Right lobe of liver (tissue), 6 donors: ENCODE measurements around the gene WHRN. TPM values are rescaled to one million over a fixed set of nuclear protein-coding genes. Genes with fewer than 3 reads are reported as not detected.

Source experiments
- ATAC-seq, 4 donors: fragments of 200-7000 bp; cut with Tn5 transposase; one replicate each; pipeline ENCODE4 v1.9.1; 2020; ENCODE audit warnings: mild to moderate bottlenecking in 4 of 4, moderate library complexity in 4 of 4
- DNase-seq, 3 donors: peaks; one replicate each; pipeline ENCODE4 v3.0.0-alpha.2; 2020
- H3K27ac ChIP-seq, 3 donors: fragments of 200-600 bp; one replicate each; pipeline ENCODE4 v1.8.0; 2022
- H3K27me3 ChIP-seq, 2 donors: fragments of 200-600 bp; one replicate each; pipeline ENCODE4 v1.8.0; 2022
- H3K36me3 ChIP-seq, 4 donors: fragments of 200-600 bp; sonication (generic) in 1 of 4; one replicate each; pipeline versions ENCODE4 v1.5.1 to v1.8.0; 2017 to 2022; ENCODE audit warnings: control low read depth in 1 of 4
- H3K4me1 ChIP-seq, 4 donors: fragments of 200-600 bp; sonication (generic) in 1 of 4; one replicate each; pipeline versions ENCODE4 v1.5.1 to v1.8.0; 2017 to 2022; ENCODE audit warnings: control low read depth in 1 of 4
- H3K4me3 ChIP-seq, 3 donors: fragments of 200-600 bp; one replicate each; pipeline ENCODE4 v1.8.0; 2022
- H3K9me3 ChIP-seq, 4 donors: fragments of 200-600 bp; sonication (generic) in 1 of 4; one replicate each; pipeline versions ENCODE4 v1.5.1 to v1.8.0; 2017 to 2022; ENCODE audit warnings: control low read depth in 1 of 4
- POLR2A ChIP-seq: fragments of 450-650 bp; IDR thresholded peaks from one replicate; pipeline ENCODE4 v1.6.1; 2017; ENCODE audit warnings: antibody characterized with exemption, mild to moderate bottlenecking
- WGBS: methylation state at CpG from one replicate; pipeline ENCODE4 v1.1.6; 2018; ENCODE audit warnings: low coverage, low lambda C conversion rate; ENCODE audit not compliant: insufficient coverage; ENCODE audit errors: missing lambda C conversion rate; 5-methylcytosine and 5-hydroxymethylcytosine counted together
- intact Hi-C, 2 donors: fragments of 100-400 bp; cut with DNase I; formaldehyde crosslinking; loops; one replicate each; pipeline versions ENCODE4 v1.11.2 to v1.14.1; 2022
- total RNA-seq, 6 experiments: library from RNA; depleted of rRNA in 2 of 6; stranded (reverse); fragments of >200 nt in 2 of 6; fragmentation: NEBNext Ultra II Directional in 3 of 6; extraction: Animal tissue kit (Norgen Biotek cat#: 25700) in 3 of 6; gene quantifications; one replicate each; pipeline versions ENCODE4 v1.1.0 to v1.2.4, GENCODE V29; 2016 to 2023
- TF ChIP-seq, protein P1 (sequence below), 4 donors: fragments of 200-600 bp in 3 of 4; fragments of 450-650 bp in 1 of 4; IDR thresholded peaks; one replicate each; pipeline versions ENCODE4 v1.5.1 to v1.8.0; 2016 to 2022; ENCODE audit warnings: antibody characterized with exemption in 4 of 4, mild to moderate bottlenecking in 2 of 4
- donor health status: DM: no; HTN: yes; CAD: no.
- donor health status: DM: no; HTN: no; CAD: no.
- donor health status: DM: no; HTN: no; CAD: no.
- donor health status: DM: no; HTN: yes; CAD: no.
- donor health status: DM: no; HTN: yes; CAD: no.

The WHRN gene
- total RNA-seq, 6 experiments from 2014 or later, result 2.1 to 3.7 (median 2.7) TPM

DNA sequence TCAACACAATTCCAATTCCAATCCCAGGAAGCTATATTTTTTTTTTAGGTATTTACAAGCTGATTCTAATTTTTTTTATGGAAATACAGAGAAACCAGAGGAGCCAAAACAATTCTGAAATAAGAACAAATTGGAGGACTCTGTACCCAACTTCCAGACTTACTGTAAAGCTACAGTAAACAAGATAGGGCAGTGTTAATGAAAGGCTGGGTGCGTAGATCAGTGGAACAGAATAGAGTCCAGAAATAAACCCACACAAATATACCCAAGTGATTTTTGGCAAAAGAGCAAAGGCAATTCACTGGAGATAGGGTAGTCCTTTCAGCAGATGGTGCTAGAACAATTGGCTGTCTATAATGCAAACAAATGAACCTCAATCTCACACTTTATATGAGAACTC, 50.6 kb downstream of the WHRN start:
- ATAC-seq, result no peak
- 41% methylated on average over 1 of the region's 1 CpG for WGBS
- TF ChIP-seq, protein P1, sequence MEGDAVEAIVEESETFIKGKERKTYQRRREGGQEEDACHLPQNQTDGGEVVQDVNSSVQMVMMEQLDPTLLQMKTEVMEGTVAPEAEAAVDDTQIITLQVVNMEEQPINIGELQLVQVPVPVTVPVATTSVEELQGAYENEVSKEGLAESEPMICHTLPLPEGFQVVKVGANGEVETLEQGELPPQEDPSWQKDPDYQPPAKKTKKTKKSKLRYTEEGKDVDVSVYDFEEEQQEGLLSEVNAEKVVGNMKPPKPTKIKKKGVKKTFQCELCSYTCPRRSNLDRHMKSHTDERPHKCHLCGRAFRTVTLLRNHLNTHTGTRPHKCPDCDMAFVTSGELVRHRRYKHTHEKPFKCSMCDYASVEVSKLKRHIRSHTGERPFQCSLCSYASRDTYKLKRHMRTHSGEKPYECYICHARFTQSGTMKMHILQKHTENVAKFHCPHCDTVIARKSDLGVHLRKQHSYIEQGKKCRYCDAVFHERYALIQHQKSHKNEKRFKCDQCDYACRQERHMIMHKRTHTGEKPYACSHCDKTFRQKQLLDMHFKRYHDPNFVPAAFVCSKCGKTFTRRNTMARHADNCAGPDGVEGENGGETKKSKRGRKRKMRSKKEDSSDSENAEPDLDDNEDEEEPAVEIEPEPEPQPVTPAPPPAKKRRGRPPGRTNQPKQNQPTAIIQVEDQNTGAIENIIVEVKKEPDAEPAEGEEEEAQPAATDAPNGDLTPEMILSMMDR (IDR thresholded peaks at IDR 0.05), result no peak
- no peak for TF ChIP-seq POLR2A
- Histone ChIP-seq H3K9me3 (no peaks in the 10 kb centered on the region), H3K4me1 (no peaks in the 10 kb centered on the region), H3K36me3 (no peaks in the 10 kb centered on the region), H3K4me3 (no peak overlapping the region), H3K27ac (no peak overlapping the region), H3K27me3 (no peaks in the 10 kb centered on the region)
- no peak for DNase-seq
- intact Hi-C loops, result no loop called here

DNA sequence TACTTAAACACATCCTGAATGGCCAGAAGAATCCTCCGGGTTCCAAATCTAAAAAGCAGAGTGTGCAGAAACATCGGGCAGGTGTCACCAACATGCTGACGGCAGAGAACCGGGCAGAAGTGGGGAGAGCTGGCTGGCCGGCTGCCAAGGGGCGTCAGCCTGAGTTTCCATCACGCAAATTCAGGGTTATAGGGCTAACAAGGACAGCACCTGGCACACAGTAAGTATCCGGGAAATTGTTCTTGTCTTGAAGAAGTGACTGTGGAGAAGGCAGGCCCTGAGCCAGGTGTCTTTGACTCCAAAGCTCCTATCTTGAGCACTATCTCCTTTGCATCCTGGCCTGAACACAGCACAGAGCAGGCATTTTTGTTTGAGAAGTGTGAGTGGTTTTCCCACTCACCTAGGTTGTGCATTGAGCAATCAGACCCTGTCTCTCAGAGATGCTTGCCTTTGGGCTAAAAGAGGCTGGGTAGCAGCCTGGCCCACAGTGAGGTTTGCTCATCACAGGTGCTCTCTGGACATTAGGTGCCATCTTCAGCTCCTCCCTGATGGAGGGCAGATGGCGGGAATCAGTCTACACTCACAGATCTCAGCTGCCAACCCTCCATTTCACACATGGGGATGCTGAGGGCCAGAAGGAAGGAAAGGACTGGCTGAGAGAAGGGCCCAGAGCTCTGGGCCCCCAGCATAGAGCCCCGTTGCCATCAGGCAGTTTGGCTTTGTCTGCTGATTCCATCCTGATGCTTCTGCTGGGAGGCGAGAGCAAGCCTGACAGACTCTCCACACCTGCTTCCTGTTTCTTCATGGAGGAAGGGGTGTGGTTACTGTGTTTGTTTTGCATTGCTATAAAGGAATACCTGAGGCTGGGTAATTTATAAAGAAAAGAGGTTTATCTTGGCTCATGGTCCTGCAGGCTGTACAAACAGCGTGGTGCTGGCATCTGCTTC, 52.8 kb downstream of the WHRN start:
- ATAC-seq (no peak), DNase-seq (no peak)
- TF ChIP-seq POLR2A, result no peak
- TF ChIP-seq, protein P1 (IDR thresholded peaks at IDR 0.05), result no peak
- Histone ChIP-seq H3K4me3 (no peak overlapping the region), H3K4me1 (no peaks in the 10 kb centered on the region), H3K9me3 (no peaks in the 10 kb centered on the region), H3K36me3 (no peaks in the 10 kb centered on the region), H3K27me3 (no peaks in the 10 kb centered on the region), H3K27ac (no peak overlapping the region)
- WGBS, result 62% methylated on average over 10 of the region's 12 CpGs
- intact Hi-C loops, result no loop called here

DNA sequence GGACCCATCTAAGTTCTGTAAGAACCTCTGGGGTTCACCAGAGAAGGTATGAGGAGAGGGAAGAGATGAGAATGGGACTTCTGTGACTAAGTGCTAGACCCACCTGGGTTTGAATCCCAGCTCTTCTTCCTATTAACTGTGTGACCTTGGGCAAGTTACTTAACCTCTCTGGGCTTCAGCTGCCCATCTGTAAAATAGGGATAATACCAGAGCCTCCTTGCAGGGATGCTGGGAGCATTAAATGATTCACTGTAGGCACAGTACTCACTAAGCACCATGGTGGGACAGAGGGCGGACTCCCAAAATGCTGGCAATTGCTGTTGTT, 53.6 kb downstream of the WHRN start:
- Histone ChIP-seq H3K4me1 (no peaks in the 10 kb centered on the region), H3K36me3 (no peaks in the 10 kb centered on the region), H3K27me3 (no peaks in the 10 kb centered on the region), H3K27ac (no peak overlapping the region), H3K9me3 (no peaks in the 10 kb centered on the region), H3K4me3 (no peak overlapping the region)
- 100% methylated on average over 1 of the region's 1 CpG for WGBS
- no peak for TF ChIP-seq POLR2A
- DNase-seq (no peak), ATAC-seq (no peak)
- intact Hi-C loops, result no loop called here

DNA sequence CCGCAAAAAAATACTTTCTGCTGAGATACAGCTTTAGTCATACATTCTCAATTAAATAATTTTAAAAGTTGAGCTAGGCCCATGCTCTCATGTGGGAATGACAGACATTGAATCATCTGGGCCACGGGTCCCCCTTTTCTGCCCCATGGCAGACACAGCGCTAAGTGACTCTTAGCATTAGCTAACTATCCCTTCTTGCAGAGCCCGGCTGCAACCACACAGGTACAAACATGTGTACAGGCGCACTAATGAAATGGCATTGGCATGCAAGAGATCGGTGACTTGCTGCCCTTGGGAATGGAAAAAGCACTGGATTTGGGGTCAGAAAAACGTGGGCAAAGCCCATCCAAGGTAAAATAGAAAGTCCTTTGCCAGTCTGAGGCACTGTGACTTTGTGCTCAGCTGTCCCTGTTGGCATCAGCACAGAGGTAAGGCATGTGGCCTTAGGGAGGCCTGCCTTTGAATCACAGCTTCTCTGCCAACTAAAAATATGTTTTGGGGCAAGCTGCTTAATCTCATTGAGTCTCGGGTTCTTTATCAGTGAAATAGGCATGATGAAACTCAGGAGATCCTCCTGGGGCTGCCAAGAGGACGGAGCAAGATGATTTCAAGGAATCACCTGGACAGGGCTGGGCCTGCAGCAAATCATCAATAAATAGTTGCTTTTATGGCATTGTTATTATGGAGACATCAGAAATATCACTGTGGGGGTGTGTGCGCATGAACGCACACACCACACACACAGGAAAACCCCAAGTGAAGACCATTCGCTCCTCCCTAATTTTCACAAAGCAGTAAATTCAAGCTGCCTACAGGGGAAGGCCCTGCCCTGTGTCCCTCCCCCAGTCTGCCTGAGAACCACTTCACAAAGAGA, 54.2 kb downstream of the WHRN start:
- Histone ChIP-seq H3K4me1 (no peaks in the 10 kb centered on the region), H3K27ac (no peak overlapping the region), H3K36me3 (no peaks in the 10 kb centered on the region), H3K9me3 (no peaks in the 10 kb centered on the region), H3K4me3 (no peak overlapping the region), H3K27me3 (no peaks in the 10 kb centered on the region)
- WGBS, result 86% methylated on average over 11 of the region's 12 CpGs
- intact Hi-C loops, result no loop called here
- DNase-seq (no peak), ATAC-seq (no peak)
- TF ChIP-seq POLR2A, result no peak
- TF ChIP-seq, protein P1 (IDR thresholded peaks at IDR 0.05), result no peak

DNA sequence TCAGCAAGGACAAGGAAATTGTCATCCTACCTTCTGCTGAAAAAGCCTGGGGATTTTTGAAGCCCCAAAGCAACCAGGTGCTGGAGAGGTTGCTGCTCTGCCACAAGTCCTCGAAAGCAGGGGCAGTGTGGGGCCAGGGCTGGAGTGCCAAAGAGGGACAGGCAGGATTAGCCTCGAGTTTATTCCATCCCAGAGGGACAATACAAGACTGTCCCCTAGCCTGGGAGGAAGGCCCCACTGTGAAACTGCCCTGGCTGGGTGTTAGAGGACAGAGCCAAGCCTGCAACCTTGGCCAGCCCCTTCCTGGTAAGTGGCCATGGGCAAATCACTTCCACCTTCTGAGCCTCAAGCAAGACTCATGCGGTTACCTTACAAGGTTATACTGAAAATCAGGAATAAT, 55.1 kb downstream of the WHRN start:
- TF ChIP-seq, protein P1 (IDR thresholded peaks at IDR 0.05), result no peak
- no peak for TF ChIP-seq POLR2A
- H3K4me1 ChIP-seq, result no peaks in the 10 kb centered on the region
- WGBS, result no CpG with 5 or more reads among the region's 3 CpGs
- no peak overlapping the region for H3K27ac ChIP-seq
- H3K9me3 ChIP-seq, result no peaks in the 10 kb centered on the region
- no peaks in the 10 kb centered on the region for H3K27me3 ChIP-seq
- DNase-seq (no peak), ATAC-seq (no peak)
- H3K4me3 ChIP-seq, result no peak overlapping the region
- intact Hi-C loops, result no loop called here
- no peaks in the 10 kb centered on the region for H3K36me3 ChIP-seq
